Muscle layer of duodenum (tissue), 2 donors: Measurements from ENCODE around the gene PEX5L.

Experiments used
- H3K27ac ChIP-seq: one replicate; pipeline ENCODE4 v1.7.0; 2013; ENCODE audit warnings: mild to moderate bottlenecking, low read length
- H3K27me3 ChIP-seq: one replicate; pipeline ENCODE4 v1.7.0; 2013; ENCODE audit warnings: low read depth, mild to moderate bottlenecking, control low read depth, low read length
- H3K36me3 ChIP-seq, 2 donors: one replicate each; pipeline ENCODE4 v1.7.0; 2013; ENCODE audit warnings: low read length in 2 of 2, control low read depth in 1 of 2, mild to moderate bottlenecking in 1 of 2; ENCODE audit not compliant: insufficient read depth in 2 of 2, control insufficient read depth in 1 of 2
- H3K4me1 ChIP-seq, 2 donors: one replicate each; pipeline ENCODE4 v1.7.0; 2013; ENCODE audit warnings: low read length in 2 of 2, mild to moderate bottlenecking in 2 of 2, control low read depth in 1 of 2, moderate library complexity in 1 of 2; ENCODE audit not compliant: insufficient read depth in 2 of 2, control insufficient read depth in 1 of 2
- H3K4me3 ChIP-seq, 2 donors: one replicate each; pipeline ENCODE4 v1.7.0; 2013; ENCODE audit warnings: low read length in 2 of 2, low read depth in 1 of 2, mild to moderate bottlenecking in 1 of 2
- H3K9me3 ChIP-seq, 2 donors: one replicate each; pipeline ENCODE4 v1.7.0; 2013; ENCODE audit warnings: low read length in 2 of 2, control low read depth in 1 of 2, mild to moderate bottlenecking in 1 of 2; ENCODE audit not compliant: control insufficient read depth in 1 of 2
- donor health status: healthy.

Gene PEX5L

GRCh38 chr3:179969525-179969924, 67.2 kb downstream of the PEX5L start:
- H3K27ac ChIP-seq = no peak overlapping the region
- no peaks in the 10 kb centered on the region for H3K27me3 ChIP-seq
- no peaks in the 10 kb centered on the region for H3K9me3 ChIP-seq
- H3K4me1 ChIP-seq = no peaks in the 10 kb centered on the region
- no peak overlapping the region for H3K4me3 ChIP-seq
- no peaks in the 10 kb centered on the region for H3K36me3 ChIP-seq

GRCh38 chr3:179967622-179968021, 69.1 kb downstream of the PEX5L start:
- Histone ChIP-seq H3K27me3 (no peaks in the 10 kb centered on the region), H3K9me3 (no peaks in the 10 kb centered on the region), H3K4me3 (no peak overlapping the region), H3K4me1 (no peaks in the 10 kb centered on the region), H3K36me3 (no peaks in the 10 kb centered on the region), H3K27ac (no peak overlapping the region)

GRCh38 chr3:179964890-179965289, 71.8 kb downstream of the PEX5L start:
- H3K36me3 ChIP-seq = no peaks in the 10 kb centered on the region
- no peaks in the 10 kb centered on the region for H3K27me3 ChIP-seq
- H3K9me3 ChIP-seq = no peaks in the 10 kb centered on the region
- H3K27ac ChIP-seq = no peak overlapping the region
- H3K4me1 ChIP-seq = no peaks in the 10 kb centered on the region
- H3K4me3 ChIP-seq = no peak overlapping the region

- Histone ChIP-seq H3K4me3 (no peak overlapping the region), H3K27me3 (no peaks in the 10 kb centered on the region), H3K4me1 (no peaks in the 10 kb centered on the region), H3K27ac (no peak overlapping the region), H3K9me3 (no peaks in the 10 kb centered on the region), H3K36me3 (no peaks in the 10 kb centered on the region)
These were observed 73.9 kb downstream of the PEX5L start for GRCh38 chr3:179962629-179963387.

- H3K36me3 ChIP-seq = no peaks in the 10 kb centered on the region
- H3K27ac ChIP-seq = no peak overlapping the region
- H3K27me3 ChIP-seq = no peaks in the 10 kb centered on the region
- no peaks in the 10 kb centered on the region for H3K4me1 ChIP-seq
- H3K4me3 ChIP-seq = no peak overlapping the region
- no peaks in the 10 kb centered on the region for H3K9me3 ChIP-seq
These were observed 75.0 kb downstream of the PEX5L start for GRCh38 chr3:179961703-179962078.

- Histone ChIP-seq H3K36me3 (no peaks in the 10 kb centered on the region), H3K4me3 (no peak overlapping the region), H3K27ac (no peak overlapping the region), H3K4me1 (no peaks in the 10 kb centered on the region), H3K27me3 (no peaks in the 10 kb centered on the region), H3K9me3 (no peaks in the 10 kb centered on the region)
These were observed 75.5 kb downstream of the PEX5L start for GRCh38 chr3:179961071-179961702.

GRCh38 chr3:179958759-179959158, 78.0 kb downstream of the PEX5L start:
- H3K36me3 ChIP-seq = no peaks in the 10 kb centered on the region
- H3K27me3 ChIP-seq = no peaks in the 10 kb centered on the region
- no peaks in the 10 kb centered on the region for H3K4me1 ChIP-seq
- no peak overlapping the region for H3K4me3 ChIP-seq
- H3K9me3 ChIP-seq = no peaks in the 10 kb centered on the region
- no peak overlapping the region for H3K27ac ChIP-seq

- Histone ChIP-seq H3K4me1 (no peaks in the 10 kb centered on the region), H3K4me3 (no peak overlapping the region), H3K27ac (no peak overlapping the region), H3K36me3 (no peaks in the 10 kb centered on the region), H3K27me3 (no peaks in the 10 kb centered on the region), H3K9me3 (no peaks in the 10 kb centered on the region)
These were observed 78.6 kb downstream of the PEX5L start for GRCh38 chr3:179958143-179958542.

GRCh38 chr3:179957264-179957845, 79.4 kb downstream of the PEX5L start:
- no peaks in the 10 kb centered on the region for H3K27me3 ChIP-seq
- H3K4me3 ChIP-seq = no peak overlapping the region
- no peaks in the 10 kb centered on the region for H3K4me1 ChIP-seq
- H3K9me3 ChIP-seq = no peaks in the 10 kb centered on the region
- H3K27ac ChIP-seq = no peak overlapping the region
- no peaks in the 10 kb centered on the region for H3K36me3 ChIP-seq

- Histone ChIP-seq H3K27ac (no peak overlapping the region), H3K4me3 (no peak overlapping the region), H3K9me3 (no peaks in the 10 kb centered on the region), H3K36me3 (no peaks in the 10 kb centered on the region), H3K27me3 (no peaks in the 10 kb centered on the region), H3K4me1 (no peaks in the 10 kb centered on the region)
These were observed 80.3 kb downstream of the PEX5L start for GRCh38 chr3:179956416-179956830.

GRCh38 chr3:179955809-179956208, 80.9 kb downstream of the PEX5L start:
- Histone ChIP-seq H3K4me1 (no peaks in the 10 kb centered on the region), H3K9me3 (no peaks in the 10 kb centered on the region), H3K27ac (no peak overlapping the region), H3K27me3 (no peaks in the 10 kb centered on the region), H3K36me3 (no peaks in the 10 kb centered on the region), H3K4me3 (no peak overlapping the region)
